ENCODE results near the gene BEGAIN. TPM values are rescaled to one million over a fixed set of nuclear protein-coding genes. Genes with fewer than 3 reads are reported as not detected.

BEGAIN gene
- total RNA-seq, 1 donor from 2014 or later: 1.9 TPM

DNA sequence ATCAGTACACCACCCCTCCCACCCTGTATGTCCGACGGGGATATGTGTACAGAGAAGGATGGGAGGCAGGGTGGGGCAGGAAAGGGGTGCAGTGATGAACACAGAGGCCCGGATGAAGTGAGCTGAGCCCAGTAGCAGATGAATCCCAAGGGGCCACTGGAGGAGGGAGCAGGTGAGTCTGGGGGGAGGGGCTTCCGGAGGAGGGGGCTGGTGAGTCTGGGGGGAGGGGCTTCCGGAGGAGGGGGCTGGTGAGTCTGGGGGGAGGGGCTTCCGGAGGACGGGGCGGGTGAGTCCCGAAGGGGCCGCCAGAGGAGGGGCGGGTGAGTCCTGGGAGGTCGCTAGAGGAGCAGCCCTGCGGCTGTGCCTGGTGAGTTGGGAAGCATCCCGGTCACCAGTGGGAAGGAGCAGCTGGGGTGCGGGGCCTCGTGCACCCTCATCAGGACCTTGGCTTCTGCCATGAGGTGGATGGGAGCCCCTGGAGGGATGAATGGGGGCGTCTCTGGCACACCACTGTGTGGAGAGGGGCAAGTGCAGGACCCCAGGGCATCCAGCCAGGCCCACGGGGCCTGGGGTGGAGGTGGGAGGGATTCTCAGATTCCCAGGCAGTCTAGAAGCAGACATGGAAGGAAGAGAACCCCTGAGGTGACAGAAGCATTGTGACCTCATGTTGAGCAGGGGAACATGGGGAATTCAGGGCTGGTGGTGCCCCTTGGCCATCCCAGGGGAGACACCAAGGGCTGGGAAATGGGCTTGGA is 14.0 kb downstream of the BEGAIN start:
- peaks cover 82% of the 10 kb centered on the region for H3K27me3 ChIP-seq (ENCODE audit: low read depth)
- DNase-seq: no peak

DNA sequence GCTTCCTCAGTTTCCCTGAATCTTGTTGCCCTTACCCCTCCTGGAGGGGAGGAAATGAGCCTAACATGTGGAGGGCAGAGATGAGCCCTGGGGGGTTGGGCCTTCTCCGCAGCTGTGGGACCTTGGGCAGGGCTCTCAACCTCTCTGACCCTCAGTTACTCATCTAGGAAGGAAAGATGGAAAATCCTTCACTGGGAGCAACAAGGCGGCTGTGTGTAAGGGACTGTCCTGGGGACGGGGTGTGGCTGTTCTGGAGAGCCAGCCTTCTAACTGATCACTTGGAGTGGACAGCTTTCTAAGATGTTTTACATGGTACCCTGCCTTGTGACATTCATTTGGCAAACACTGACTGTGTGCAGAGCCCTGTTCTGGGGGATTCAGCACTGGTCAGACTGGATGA is 14.7 kb downstream of the BEGAIN start:
- Histone ChIP-seq H3K36me3 (no peaks in the 10 kb centered on the region), H3K27me3 (ENCODE audit: low read depth) (peaks cover 88% of the 10 kb centered on the region), H3K4me1 (peaks cover 19% of the 10 kb centered on the region), H3K4me3 (no peak overlapping the region), H3K27ac (replicated peaks) (no peak overlapping the region), H3K9me3 (replicated peaks) (no peaks in the 10 kb centered on the region)
- DNase-seq: no peak
- TF ChIP-seq, protein P1, sequence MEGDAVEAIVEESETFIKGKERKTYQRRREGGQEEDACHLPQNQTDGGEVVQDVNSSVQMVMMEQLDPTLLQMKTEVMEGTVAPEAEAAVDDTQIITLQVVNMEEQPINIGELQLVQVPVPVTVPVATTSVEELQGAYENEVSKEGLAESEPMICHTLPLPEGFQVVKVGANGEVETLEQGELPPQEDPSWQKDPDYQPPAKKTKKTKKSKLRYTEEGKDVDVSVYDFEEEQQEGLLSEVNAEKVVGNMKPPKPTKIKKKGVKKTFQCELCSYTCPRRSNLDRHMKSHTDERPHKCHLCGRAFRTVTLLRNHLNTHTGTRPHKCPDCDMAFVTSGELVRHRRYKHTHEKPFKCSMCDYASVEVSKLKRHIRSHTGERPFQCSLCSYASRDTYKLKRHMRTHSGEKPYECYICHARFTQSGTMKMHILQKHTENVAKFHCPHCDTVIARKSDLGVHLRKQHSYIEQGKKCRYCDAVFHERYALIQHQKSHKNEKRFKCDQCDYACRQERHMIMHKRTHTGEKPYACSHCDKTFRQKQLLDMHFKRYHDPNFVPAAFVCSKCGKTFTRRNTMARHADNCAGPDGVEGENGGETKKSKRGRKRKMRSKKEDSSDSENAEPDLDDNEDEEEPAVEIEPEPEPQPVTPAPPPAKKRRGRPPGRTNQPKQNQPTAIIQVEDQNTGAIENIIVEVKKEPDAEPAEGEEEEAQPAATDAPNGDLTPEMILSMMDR (IDR thresholded peaks at IDR 0.05; ENCODE audit: borderline replicate concordance): no peak
- intact Hi-C loops (cut with micrococcal nuclease): no loop called here

More for the DNA sequence above, 14.0 kb downstream of the BEGAIN start:
- Histone ChIP-seq H3K27ac (replicated peaks) (no peak overlapping the region), H3K4me1 (peaks cover 13% of the 10 kb centered on the region), H3K36me3 (no peaks in the 10 kb centered on the region), H3K4me3 (no peak overlapping the region), H3K9me3 (replicated peaks) (peaks cover under 1% of the 10 kb centered on the region)
- TF ChIP-seq, protein P1 (IDR thresholded peaks at IDR 0.05; ENCODE audit: borderline replicate concordance): no peak
- intact Hi-C loops (cut with micrococcal nuclease): no loop called here

DNA sequence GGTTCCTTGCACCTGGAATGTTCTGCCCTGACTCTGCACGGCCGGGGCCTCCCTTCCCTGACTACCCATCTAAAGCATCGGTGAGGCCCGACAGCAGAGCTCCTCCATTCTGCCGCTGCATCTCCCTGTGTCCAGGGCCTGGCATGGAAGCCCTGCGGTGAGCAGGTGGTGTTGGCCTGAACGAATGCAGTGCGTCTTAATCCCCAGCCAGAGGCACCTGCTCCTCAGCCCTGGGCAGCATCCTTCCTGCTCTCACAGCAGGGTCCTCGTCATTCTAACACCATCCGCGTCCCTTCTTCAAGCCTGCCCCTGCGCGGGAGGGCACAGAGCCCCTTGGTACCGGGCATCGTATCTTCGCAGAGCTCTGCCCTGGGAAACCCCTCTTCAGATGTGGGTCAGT is 15.4 kb downstream of the BEGAIN start:
- intact Hi-C loops (cut with micrococcal nuclease): no loop called here
- Histone ChIP-seq H3K36me3 (no peaks in the 10 kb centered on the region), H3K4me1 (peaks cover 26% of the 10 kb centered on the region), H3K27ac (replicated peaks) (no peak overlapping the region), H3K27me3 (ENCODE audit: low read depth) (peaks cover 95% of the 10 kb centered on the region), H3K9me3 (replicated peaks) (no peaks in the 10 kb centered on the region), H3K4me3 (no peak overlapping the region)
- TF ChIP-seq, protein P1 (IDR thresholded peaks at IDR 0.05; ENCODE audit: borderline replicate concordance): no peak
- DNase-seq: no peak

DNA sequence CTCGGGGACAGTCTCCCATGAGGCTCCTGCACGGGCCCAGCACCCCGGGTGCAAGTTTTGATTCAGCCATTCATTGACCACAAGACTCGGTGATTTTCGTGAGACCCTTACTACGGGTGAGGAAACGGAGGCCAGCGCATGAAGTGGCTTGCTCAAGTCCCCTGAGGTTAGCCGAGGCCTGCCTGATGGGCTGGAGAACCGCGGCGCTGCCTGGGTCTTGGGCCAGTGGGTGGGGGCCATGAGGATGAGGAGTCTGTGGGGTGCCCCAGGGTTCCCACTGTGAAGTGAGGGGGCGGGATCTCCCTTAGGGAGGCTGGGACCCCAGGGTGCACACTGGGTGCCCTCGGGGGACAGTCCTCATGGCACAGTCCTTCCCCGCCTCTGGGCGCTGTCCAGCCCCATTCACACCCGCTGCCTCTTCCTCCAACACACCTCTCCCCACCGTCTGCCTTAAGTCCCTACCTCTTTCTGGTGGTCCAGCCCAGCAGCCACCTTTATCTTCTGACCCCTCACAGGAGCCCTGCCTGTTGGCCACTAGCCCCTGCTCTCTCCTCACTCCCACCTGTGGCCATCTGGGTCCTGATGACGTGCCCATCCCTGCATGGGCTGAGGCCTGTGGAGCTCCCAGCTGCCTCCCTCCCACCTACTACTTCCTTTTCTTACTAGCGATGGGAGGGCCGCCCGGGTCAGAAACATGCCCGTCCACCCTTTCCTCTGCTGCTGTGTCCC is 16.3 kb downstream of the BEGAIN start:
- no peak overlapping the region for H3K4me3 ChIP-seq
- H3K4me1 ChIP-seq: peaks cover 29% of the 10 kb centered on the region
- no peak overlapping the region for H3K27ac ChIP-seq (replicated peaks)
- TF ChIP-seq, protein P1 (IDR thresholded peaks at IDR 0.05; ENCODE audit: borderline replicate concordance): no peak
- intact Hi-C loops (cut with micrococcal nuclease): no loop called here
- peaks cover 100% of the 10 kb centered on the region for H3K27me3 ChIP-seq (ENCODE audit: low read depth)
- no peaks in the 10 kb centered on the region for H3K9me3 ChIP-seq (replicated peaks)
- no peak for DNase-seq
- H3K36me3 ChIP-seq: no peaks in the 10 kb centered on the region

DNA sequence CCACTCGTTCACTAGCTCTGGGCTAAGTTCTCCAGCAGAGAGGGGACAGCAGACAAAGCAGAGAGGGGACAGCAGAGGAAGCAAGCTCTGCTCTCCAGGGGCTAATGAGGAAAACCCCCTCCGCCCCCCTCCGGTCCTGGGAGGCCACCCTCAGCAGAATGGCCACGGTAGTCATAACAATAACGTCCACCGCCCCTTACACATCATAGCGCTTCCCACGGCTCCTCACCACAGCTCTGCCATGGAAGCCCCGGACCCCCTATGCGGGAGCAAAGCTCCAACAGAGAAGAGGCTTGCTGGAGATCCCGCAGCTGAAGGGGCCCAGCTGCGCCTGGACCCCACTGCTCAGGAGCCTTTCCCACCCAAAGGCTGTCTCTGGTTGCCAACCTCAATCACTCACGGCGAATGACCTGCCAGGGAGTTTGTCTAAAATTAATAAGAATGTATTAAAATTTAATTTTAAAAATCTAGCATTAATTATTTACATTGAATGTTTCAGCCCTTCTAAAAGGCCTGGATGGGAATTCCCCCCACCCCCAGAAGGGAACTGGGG is 17.4 kb downstream of the BEGAIN start:
- TF ChIP-seq, protein P1 (IDR thresholded peaks at IDR 0.05; ENCODE audit: borderline replicate concordance): no peak
- peaks cover 29% of the 10 kb centered on the region for H3K4me1 ChIP-seq
- DNase-seq: no peak
- intact Hi-C loops (cut with micrococcal nuclease): no loop called here
- peak overlapping the region; percentile 68 for H3K4me3 ChIP-seq
- no peaks in the 10 kb centered on the region for H3K36me3 ChIP-seq
- H3K9me3 ChIP-seq (replicated peaks): no peaks in the 10 kb centered on the region
- peaks cover 100% of the 10 kb centered on the region for H3K27me3 ChIP-seq (ENCODE audit: low read depth)
- H3K27ac ChIP-seq (replicated peaks): no peak overlapping the region

All from left ventricle myocardium inferior (tissue), 1 donor.